Muscle of arm (tissue), 14 donors: ENCODE results near the gene POU2AF3. TPM values are rescaled to one million over a fixed set of nuclear protein-coding genes. Genes with fewer than 3 reads are reported as not detected.
"Not testable (repeated sequence)": the region's sequence is repeated elsewhere in the genome, so short reads cannot be mapped to it uniquely, and the experiment has no call there.

ENCODE experiments used
- DNase-seq: peaks from one replicate; pipeline ENCODE4 v3.0.0-alpha.2; 2013
- long read RNA-seq, 11 donors: transcript quantifications; one replicate each; lab custom pipeline, GENCODE V29; 2026
- polyA plus RNA-seq, 12 donors: library from polyadenylated mRNA; unstranded; fragments of 120-200 nt; gene quantifications; one replicate each; pipeline ENCODE4 v1.2.1, GENCODE V29; 2013; ENCODE audit not compliant: insufficient read length in 12 of 12

POU2AF3 gene, protein sequence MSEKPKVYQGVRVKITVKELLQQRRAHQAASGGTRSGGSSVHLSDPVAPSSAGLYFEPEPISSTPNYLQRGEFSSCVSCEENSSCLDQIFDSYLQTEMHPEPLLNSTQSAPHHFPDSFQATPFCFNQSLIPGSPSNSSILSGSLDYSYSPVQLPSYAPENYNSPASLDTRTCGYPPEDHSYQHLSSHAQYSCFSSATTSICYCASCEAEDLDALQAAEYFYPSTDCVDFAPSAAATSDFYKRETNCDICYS
- 10 to 100 TPM in 2 of 12 donors, 1 to 10 TPM in 9, not detected in 1; 2.9 to 12.3 (median 4.9) TPM for polyA plus RNA-seq
- long read RNA-seq, donor 1, partial matches to known transcripts: 0 of 5 reads
- long read RNA-seq, donor 1, other reads (novel, unspliced or antisense): 0 of 5 reads
- long read RNA-seq, donor 2: 0 reads
- long read RNA-seq, donor 3: 0 reads
- long read RNA-seq, donor 4, partial matches to known transcripts: 0 of 1 reads
- long read RNA-seq, donor 4, other reads (novel, unspliced or antisense): 0 of 1 reads
- long read RNA-seq, donor 5: 0 reads
- long read RNA-seq, donor 6, partial matches to known transcripts: 0 of 1 reads
- long read RNA-seq, donor 6, other reads (novel, unspliced or antisense): 0 of 1 reads
- long read RNA-seq, donor 7: 0 reads
- long read RNA-seq, donor 8, partial matches to known transcripts: 0 of 1 reads
- long read RNA-seq, donor 8, other reads (novel, unspliced or antisense): 0 of 1 reads
- long read RNA-seq, donor 9: 0 reads
- long read RNA-seq, donor 10, partial matches to known transcripts: 0 of 1 reads
- long read RNA-seq, donor 10, other reads (novel, unspliced or antisense): 0 of 1 reads
- long read RNA-seq, donor 11: 0 reads

DNA sequence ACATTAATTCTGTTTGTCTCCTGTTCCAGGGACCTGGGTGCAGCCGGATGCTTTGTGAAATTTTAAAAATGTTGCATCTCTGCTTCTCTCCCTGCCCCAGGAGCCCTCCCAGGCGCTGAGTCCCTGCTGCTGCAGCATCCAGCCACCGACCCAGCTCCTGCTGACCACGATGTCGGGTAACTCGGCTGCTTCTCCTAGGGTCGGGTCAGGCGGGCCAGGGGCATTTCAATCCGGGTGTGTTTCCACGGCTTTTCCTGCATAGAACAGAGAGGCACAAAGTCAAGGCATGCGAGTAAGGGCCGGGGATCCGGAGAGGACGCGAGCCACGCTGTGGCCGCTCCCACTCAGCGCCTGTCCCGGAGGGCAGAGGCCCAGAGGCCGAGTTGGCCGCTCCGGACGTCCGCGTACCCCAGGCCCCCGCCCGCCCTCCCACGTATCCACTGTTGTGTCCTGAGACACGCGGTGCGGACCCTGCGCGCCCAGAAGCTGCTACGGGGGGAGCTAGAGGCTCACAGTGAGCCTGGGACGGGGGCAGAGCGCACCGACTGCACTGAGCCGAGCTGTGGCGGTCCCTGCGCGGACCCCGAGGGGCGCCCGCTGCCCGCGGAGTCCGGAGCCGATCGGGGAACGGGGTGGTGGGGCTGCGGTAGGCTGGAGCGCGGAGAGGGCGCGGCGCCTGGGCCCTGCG is at the start of gene POU2AF3:
POU2AF3 (plus strand) TSS at position 134 of the 688 bp plus-strand sequence; CDS start at position 170, 36 bp downstream.
- no peak for DNase-seq

DNA sequence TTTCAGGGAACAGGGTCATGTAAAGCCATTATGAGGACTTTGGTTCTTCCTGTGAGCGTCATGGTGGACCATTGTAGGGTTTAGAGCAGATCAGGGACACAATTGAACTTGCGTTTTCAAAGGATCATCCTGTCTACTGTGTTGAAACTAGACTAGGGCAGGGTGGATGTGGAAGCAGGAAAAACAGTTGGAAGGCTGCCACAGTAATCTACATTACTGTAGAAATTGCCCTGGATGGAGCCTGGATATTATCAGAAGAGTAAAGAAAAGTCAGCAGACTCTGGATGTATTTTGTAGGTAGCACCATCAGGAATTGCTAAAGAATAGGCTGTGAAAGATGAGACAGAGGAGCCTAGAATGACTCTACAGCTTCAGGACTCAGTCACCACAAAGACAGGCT is 47.4 kb upstream of the POU2AF3 start:
- DNase-seq: no peak

GRCh38 chr11:111253131-111253530 is 45.2 kb upstream of the POU2AF3 start:
- DNase-seq: no peak

DNA sequence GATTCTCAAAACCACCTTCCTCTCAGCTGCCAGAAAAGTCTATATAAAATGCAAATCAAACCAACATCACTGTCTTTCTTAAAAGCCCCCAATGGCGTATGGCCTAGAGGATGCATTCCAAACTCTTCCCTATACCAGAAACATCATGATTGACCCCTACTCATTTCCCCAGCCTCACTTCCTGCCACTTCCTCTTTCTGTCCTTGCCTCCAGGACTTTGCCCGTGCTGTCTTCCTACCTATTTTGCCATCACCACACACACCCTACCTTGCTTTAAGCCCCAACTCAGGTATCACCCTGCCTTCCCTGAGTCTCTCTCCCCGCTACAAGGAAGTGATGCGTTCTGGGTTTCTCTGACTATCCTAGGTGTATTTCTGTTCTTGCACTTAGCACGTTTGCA is 44.7 kb upstream of the POU2AF3 start:
- DNase-seq: no peak

- no peak for DNase-seq
Measured at GRCh38 chr11:111258046-111258445, 40.3 kb upstream of the POU2AF3 start.

DNA sequence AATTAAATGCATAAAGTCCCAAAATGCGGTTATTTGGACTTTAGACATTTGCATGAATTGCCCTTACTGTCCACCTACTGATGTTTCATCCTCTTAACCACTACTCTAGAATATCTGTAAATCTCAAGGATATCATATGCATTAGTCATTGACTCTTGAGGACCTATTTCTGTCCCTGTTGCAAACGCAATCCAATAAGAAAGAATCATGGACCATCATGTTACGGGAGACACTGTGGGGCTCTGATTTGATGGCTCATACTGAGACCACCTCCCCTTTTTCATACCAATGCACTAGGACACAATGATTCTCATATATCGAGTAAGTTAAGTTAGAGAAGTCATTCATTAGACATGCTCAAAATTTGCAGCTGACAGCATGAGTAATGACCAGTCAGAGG is 38.5 kb upstream of the POU2AF3 start:
- DNase-seq: no peak

GRCh38 chr11:111260811-111261210 is 37.5 kb upstream of the POU2AF3 start:
- DNase-seq: no peak

DNA sequence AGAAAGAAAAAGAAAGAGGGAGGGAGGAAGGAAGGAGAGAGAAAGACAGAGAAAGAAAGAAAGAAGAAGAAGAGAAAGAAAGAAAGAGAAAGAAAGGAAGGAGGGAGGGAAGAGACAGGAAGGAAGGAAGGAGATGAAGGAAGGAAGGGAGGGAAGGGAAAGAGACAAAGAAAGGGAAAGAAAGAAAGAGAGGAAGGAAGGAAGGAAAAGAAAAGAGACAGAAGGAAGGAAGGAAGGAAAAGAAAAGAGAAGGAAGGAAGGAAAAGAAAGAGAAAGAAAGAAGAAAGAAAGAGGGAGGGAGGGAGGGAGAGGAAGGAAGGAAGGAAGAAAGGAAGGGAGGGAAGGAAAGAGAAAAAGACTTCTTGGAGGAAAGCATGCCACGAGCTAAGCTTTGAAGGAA is 33.7 kb upstream of the POU2AF3 start:
- no peak for DNase-seq

DNA sequence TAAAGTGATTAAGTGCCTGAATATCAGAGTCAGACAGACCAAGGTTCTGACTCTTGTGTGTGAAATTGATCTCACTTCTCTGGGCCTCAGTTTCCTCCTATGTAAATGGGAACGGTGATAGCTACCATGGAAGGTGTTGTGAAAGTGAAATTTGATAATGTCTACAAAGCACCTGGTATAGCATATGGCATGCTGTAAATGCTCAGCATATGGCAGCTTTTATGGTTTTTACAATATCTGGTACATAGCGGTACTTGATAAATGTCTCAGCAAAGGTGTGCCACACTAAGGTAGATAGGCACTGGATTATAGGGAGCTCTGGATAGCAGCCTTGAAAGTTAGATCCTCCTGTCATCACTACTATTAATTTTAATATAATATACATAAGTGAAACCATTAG is 32.9 kb upstream of the POU2AF3 start:
- no peak for DNase-seq

- DNase-seq: not testable (repeated sequence)
Measured at GRCh38 chr11:111268303-111268702, 30.0 kb upstream of the POU2AF3 start.

GRCh38 chr11:111269146-111269868 is 29.0 kb upstream of the POU2AF3 start:
- DNase-seq: peak; percentile 68

GRCh38 chr11:111272420-111272819 is 25.9 kb upstream of the POU2AF3 start:
- no peak for DNase-seq

DNA sequence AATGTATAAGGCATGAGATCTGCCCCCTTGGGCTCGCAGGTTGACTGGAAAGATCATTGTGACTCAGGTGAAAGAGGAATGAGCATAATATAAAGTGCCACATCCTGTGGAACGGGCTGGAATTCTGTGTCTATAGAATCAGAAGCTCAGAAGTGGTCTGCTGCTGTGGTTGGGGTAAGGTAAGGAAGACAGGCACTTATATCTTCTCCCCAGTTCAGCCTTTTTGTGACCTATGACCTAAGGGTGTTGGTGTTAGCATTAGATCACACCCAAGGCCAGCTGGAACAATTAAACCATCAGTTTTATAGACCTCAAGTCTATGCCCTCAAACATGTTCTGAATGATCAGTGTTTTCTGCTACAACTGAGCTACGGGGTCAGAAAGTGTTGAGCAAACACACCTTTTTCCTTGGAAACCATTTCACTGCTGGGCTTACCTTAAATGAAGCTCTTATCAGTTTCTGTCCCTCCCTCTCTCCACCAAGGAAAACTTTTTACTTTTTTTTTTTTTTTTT is 15.7 kb upstream of the POU2AF3 start:
- no peak for DNase-seq

GRCh38 chr11:111283945-111284481 is 14.3 kb upstream of the POU2AF3 start:
- DNase-seq: no peak

GRCh38 chr11:111285189-111286091 is 12.9 kb upstream of the POU2AF3 start:
- no peak for DNase-seq

DNA sequence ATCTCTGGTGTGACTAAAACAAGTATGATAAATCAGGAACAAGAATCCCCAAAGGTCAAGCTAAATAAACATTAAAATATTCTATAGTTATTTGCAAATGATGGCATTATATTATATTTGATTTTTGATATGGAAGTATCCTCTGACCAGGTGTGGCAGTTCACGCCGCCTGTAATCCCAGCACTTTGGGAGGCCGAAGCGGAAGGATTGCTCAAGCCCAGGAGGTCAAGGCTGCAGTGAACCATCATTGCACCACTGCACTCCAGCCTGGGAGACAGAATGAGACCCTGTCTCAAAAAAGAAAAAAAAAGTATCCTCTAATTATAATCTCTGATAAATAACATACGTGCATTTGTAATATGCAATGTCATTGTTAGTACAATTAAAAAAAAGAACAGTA is 6.6 kb upstream of the POU2AF3 start:
- no peak for DNase-seq

- DNase-seq: not testable (repeated sequence)
Measured at GRCh38 chr11:111292408-111292807, 5.9 kb upstream of the POU2AF3 start.

DNA sequence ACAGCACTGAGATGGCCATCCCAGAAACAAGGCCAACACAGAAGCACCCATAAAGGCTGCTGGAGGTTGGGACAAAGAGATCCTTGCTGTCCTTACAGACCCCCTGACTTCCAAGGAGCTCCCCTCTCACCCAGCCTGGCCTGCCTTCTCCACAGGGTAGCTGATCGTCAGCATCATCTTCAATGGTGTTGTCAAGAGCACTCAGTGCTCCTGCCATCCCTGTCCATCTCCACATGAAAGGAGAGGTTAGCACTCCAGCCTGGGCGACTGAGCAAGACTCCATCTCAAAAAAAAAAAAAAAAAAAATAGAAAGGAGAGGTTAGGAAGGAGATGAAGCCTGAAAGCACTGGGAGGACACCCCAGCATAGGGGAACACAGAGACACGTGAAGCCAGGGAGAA is 2.1 kb upstream of the POU2AF3 start:
- no peak for DNase-seq

DNA sequence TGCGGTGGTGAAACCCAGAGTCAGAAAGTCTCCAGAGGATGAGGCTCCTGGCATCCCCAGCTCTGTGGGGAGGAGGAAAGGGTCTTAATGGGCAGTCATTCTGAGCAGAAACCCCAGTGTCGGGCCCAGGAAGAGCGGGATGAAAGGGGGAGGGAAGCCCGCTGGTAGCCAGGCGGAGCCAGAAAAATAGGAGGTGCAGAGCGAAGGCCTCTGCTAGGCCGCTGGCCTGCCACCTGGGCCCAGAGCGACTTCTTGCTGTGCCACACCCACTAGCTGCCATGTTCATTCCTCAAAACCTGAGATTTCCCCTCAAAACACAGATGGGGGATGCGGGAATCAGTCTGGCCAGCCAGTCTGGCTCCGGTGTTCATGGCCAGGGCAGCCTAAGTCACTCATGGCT is 650 bp upstream of the POU2AF3 start:
- DNase-seq: no peak
